Prostate gland (tissue), 2 donors: Measurements from ENCODE around the gene FHIT. TPM values are rescaled to one million over a fixed set of nuclear protein-coding genes. Genes with fewer than 3 reads are reported as not detected.

Experiments used
- DNase-seq: peaks from one replicate; pipeline ENCODE4 v3.0.0-alpha.2; 2019; ENCODE audit warnings: low spot score
- H3K27ac ChIP-seq, 2 donors: fragments of 200-600 bp; sonication (generic); 2 replicates each; pipeline ENCODE4 v1.5.1; 2017 to 2019
- H3K27me3 ChIP-seq: fragments of 200-600 bp; sonication (generic); replicated peaks from 2 replicates; pipeline ENCODE4 v1.5.1; 2019; ENCODE audit not compliant: insufficient read depth
- H3K36me3 ChIP-seq, 2 donors: fragments of 200-600 bp; sonication (generic); 1 replicate in 1 of 2; 2 replicates in 1 of 2; pipeline versions ENCODE4 v1.5.1 to v1.8.1; 2017 to 2019
- H3K4me1 ChIP-seq: fragments of 200-600 bp; sonication (generic); replicated peaks from 2 replicates; pipeline ENCODE4 v1.5.1; 2019
- H3K4me3 ChIP-seq, 2 donors: fragments of 200-600 bp; sonication (generic); 2 replicates each; pipeline ENCODE4 v1.5.1; 2017 to 2019
- H3K9me3 ChIP-seq: fragments of 200-600 bp; sonication (generic); 2 replicates; pipeline ENCODE4 v1.5.1; 2017
- CTCF ChIP-seq, 4 experiments: fragments of 200-600 bp in 2 of 4; fragments of 450-650 bp in 2 of 4; sonication (generic) in 2 of 4; IDR thresholded peaks; 1 replicate in 3 of 4; 2 replicates in 1 of 4; pipeline ENCODE4 v1.5.1; 2016 to 2019; ENCODE audit warnings: antibody characterized with exemption in 4 of 4, mild to moderate bottlenecking in 2 of 4, moderate library complexity in 2 of 4
- POLR2A ChIP-seq: fragments of 450-650 bp; IDR thresholded peaks from one replicate; pipeline ENCODE4 v1.6.1; 2016; ENCODE audit warnings: antibody characterized with exemption, mild to moderate bottlenecking
- POLR2AphosphoS5 ChIP-seq: sonication (generic); formaldehyde crosslinking; IDR thresholded peaks from one replicate; pipeline ENCODE4 v1.6.1; 2017; ENCODE audit warnings: antibody characterized with exemption
- WGBS: methylation state at CpG from one replicate; pipeline ENCODE4 v1.1.5; 2018; 5-methylcytosine and 5-hydroxymethylcytosine counted together
- intact Hi-C: fragments of 100-400 bp; cut with DNase I; formaldehyde crosslinking; loops from one replicate; pipeline ENCODE4 v1.14.2; 2022
- total RNA-seq, 2 donors: library from RNA; depleted of rRNA; stranded (reverse); fragments of >200 nt; gene quantifications; one replicate each; pipeline ENCODE4 v1.1.0, GENCODE V29; 2016

Gene FHIT
- total RNA-seq, 2 donors from 2014 or later: 6.4 to 10.4 TPM

DNA sequence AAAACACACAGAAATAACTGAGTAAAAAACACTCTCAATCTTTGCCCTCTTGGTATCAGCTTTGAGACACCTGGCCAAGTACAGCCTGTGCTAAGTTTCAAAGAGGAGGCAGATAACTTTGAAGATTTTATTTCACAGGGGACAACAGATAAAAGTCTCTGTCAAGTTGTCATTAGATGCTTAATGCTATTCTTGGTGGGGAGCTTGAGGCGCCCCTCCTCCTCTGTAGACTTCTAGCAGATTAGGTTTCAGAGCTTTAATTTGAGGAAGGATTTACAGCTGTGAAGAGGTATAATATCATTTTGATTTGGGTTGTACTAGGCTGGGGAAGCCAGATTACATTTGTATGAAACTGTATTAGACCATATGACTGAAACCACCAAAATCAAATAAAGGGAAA lies 620.3 kb downstream of the FHIT start:
- H3K36me3 ChIP-seq: no peaks in the 10 kb centered on the region
- TF ChIP-seq POLR2A: no peak
- no peak for TF ChIP-seq POLR2AphosphoS5
- no peak for TF ChIP-seq CTCF (IDR thresholded peaks at IDR 0.05)
- intact Hi-C loops: no loop called here
- no peak overlapping the region for H3K4me3 ChIP-seq
- no peak for DNase-seq
- 83% methylated on average over 1 of the region's 1 CpG for WGBS
- H3K27ac ChIP-seq: no peak overlapping the region
- no peaks in the 10 kb centered on the region for H3K27me3 ChIP-seq
- no peaks in the 10 kb centered on the region for H3K4me1 ChIP-seq
- no peaks in the 10 kb centered on the region for H3K9me3 ChIP-seq

- 93% methylated on average over 2 of the region's 2 CpGs for WGBS
- intact Hi-C loops: no loop called here
- no peaks in the 10 kb centered on the region for H3K4me1 ChIP-seq
- H3K36me3 ChIP-seq: no peaks in the 10 kb centered on the region
- TF ChIP-seq POLR2A (no peak), POLR2AphosphoS5 (no peak), CTCF (IDR thresholded peaks at IDR 0.05) (no peak)
- H3K4me3 ChIP-seq: no peak overlapping the region
- H3K27me3 ChIP-seq: no peaks in the 10 kb centered on the region
- H3K27ac ChIP-seq: no peak overlapping the region
- DNase-seq: no peak
- H3K9me3 ChIP-seq: no peaks in the 10 kb centered on the region
Observed at GRCh38 chr3:60629816-60630215, 621.4 kb downstream of the FHIT start.

DNA sequence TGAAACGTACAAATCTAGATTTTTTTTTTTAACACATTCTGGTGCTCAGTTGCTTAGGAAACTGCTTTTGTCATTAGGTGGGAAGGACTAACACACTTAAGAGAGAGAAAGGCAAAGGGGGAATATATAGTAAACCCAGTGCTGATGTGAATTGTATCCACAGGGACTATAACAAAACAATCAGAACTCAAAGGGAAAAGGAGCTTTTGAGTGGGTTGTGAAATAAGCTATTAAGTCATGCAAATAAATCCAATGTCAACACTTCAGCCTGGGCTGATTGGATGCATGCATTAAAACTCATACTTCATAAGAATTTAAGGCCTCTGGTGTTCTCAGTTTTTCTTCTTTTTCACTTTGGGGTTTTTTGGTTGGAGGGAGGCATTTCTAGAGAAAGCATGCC lies 628.9 kb downstream of the FHIT start:
- 46% methylated on average over 1 of the region's 1 CpG for whole genome bisulfite sequencing
- no peaks in the 10 kb centered on the region for H3K4me1 ChIP-seq
- no peak for DNase-seq
- no peaks in the 10 kb centered on the region for H3K36me3 ChIP-seq
- H3K9me3 ChIP-seq: no peaks in the 10 kb centered on the region
- no peak overlapping the region for H3K4me3 ChIP-seq
- no peak overlapping the region for H3K27ac ChIP-seq
- no peak for TF ChIP-seq POLR2A
- no peak for TF ChIP-seq CTCF (IDR thresholded peaks at IDR 0.05)
- TF ChIP-seq POLR2AphosphoS5: no peak
- no peaks in the 10 kb centered on the region for H3K27me3 ChIP-seq
- intact Hi-C loops: no loop called here

GRCh38 chr3:60617188-60617587 lies 634.1 kb downstream of the FHIT start:
- no peak for TF ChIP-seq CTCF (IDR thresholded peaks at IDR 0.05)
- TF ChIP-seq POLR2A: no peak
- no peak for TF ChIP-seq POLR2AphosphoS5
- H3K4me3 ChIP-seq: no peak overlapping the region
- H3K9me3 ChIP-seq: no peaks in the 10 kb centered on the region
- no peak overlapping the region for H3K27ac ChIP-seq
- H3K4me1 ChIP-seq: no peaks in the 10 kb centered on the region
- 46% methylated on average over 2 of the region's 2 CpGs for WGBS
- H3K36me3 ChIP-seq: no peaks in the 10 kb centered on the region
- intact Hi-C loops: no loop called here
- no peak for DNase-seq
- H3K27me3 ChIP-seq: no peaks in the 10 kb centered on the region

DNA sequence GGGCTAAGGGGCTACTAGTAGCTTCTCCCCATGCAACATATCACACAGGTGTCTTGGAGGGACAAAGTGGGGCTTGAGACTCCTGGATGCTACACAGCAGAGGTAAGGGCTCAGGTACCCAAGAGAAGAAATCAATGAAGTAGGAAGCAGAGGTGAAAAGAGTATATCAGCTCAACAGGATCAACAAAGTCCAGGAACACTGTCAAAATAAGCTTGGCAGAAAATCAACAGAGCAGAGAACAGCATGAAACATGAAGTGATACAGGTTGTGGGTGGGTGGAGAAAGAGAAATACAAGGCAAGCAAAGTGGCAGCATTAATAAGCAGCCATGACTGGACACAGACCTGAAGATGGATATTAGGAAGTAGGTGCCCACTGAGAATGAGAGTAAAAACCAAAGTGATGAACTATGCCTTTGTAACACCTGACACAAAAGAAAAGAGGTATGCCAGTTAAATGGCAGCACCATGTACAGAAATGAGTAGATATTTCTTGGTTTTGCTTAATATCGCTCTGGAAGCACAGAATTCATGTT lies 637.4 kb downstream of the FHIT start:
- no peaks in the 10 kb centered on the region for H3K9me3 ChIP-seq
- TF ChIP-seq CTCF (IDR thresholded peaks at IDR 0.05) (no peak), POLR2A (no peak)
- intact Hi-C loops: no loop called here
- DNase-seq: no peak
- H3K27me3 ChIP-seq: no peaks in the 10 kb centered on the region
- WGBS: 96% methylated on average over 1 of the region's 1 CpG
- H3K36me3 ChIP-seq: no peaks in the 10 kb centered on the region
- no peak overlapping the region for H3K4me3 ChIP-seq
- H3K4me1 ChIP-seq: no peaks in the 10 kb centered on the region
- no peak overlapping the region for H3K27ac ChIP-seq
